SH-SY5Y (cell line): ENCODE data around the gene ALLC.

Experiments
- GATA2 ChIP-seq: IDR thresholded peaks from 2 replicates; pipeline ENCODE4 v1.6.1; 2011; ENCODE audit warnings: mild to moderate bottlenecking, low read depth, low read length
- GATA3 ChIP-seq: IDR thresholded peaks from 2 replicates; pipeline ENCODE4 v1.6.1; 2011; ENCODE audit warnings: low read depth, mild to moderate bottlenecking, low read length, moderate library complexity

GRCh38 chr2:3633089-3633981 is 24.7 kb upstream of the ALLC start:
- TF ChIP-seq GATA2 (no peak), GATA3 (no peak)
